GM12891 (cell line): ENCODE results near the gene KSR1.

Source experiments
- POLR2A ChIP-seq: IDR thresholded peaks from 2 replicates; pipeline ENCODE4 v1.6.1; 2011; ENCODE audit warnings: low read depth, low read length, control low read depth
- POLR2AphosphoS5 ChIP-seq: IDR thresholded peaks from 2 replicates; pipeline ENCODE4 v1.6.1; 2011; ENCODE audit warnings: low read depth, low read length, control low read depth
- TAF1 ChIP-seq: IDR thresholded peaks from 2 replicates; pipeline ENCODE4 v1.6.1; 2011; ENCODE audit warnings: low read depth, low read length, control low read depth

GRCh38 chr17:27575096-27575911 lies 119.1 kb downstream of the KSR1 start:
- TF ChIP-seq POLR2AphosphoS5 (no peak), POLR2A (no peak), TAF1 (no peak)
